Mammary epithelial cell (primary cell): ENCODE measurements around the gene VIPR1.

ENCODE experiments used
- EZH2 ChIP-seq: IDR thresholded peaks from 2 replicates; pipeline ENCODE4 v1.6.1; 2012; ENCODE audit warnings: low read length, inconsistent platforms, borderline replicate concordance
- TF ChIP-seq, protein P1 (sequence below), 2 donors: IDR thresholded peaks in 1 of 2; conservative IDR thresholded peaks in 1 of 2; 2 replicates each; pipeline ENCODE4 v1.5.1; 2011 to 2012; ENCODE audit warnings: inconsistent platforms in 2 of 2, low read length in 2 of 2, mild to moderate bottlenecking in 2 of 2, control low read depth in 1 of 2, low read depth in 1 of 2; ENCODE audit not compliant: insufficient read depth in 1 of 2; ENCODE audit errors: extremely low read depth in 1 of 2

DNA sequence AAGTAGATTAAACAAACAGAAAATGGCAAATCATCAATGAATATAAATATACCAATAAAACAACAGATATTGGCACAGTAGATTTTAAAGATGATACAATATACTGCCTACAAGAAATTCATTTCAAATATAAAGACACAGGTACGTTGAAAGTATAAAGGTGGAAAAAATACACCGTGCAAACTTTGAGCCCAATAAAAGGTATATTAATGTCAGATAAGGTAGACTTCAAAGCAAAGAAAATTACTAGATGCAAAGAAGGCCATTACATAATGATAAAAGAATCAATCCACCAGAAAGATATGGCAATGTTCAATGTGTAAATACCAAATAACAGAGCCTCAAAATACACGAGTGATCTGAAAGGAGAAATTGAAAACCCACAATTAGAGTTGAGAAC, 34.3 kb upstream of the VIPR1 start:
- TF ChIP-seq, protein P1, sequence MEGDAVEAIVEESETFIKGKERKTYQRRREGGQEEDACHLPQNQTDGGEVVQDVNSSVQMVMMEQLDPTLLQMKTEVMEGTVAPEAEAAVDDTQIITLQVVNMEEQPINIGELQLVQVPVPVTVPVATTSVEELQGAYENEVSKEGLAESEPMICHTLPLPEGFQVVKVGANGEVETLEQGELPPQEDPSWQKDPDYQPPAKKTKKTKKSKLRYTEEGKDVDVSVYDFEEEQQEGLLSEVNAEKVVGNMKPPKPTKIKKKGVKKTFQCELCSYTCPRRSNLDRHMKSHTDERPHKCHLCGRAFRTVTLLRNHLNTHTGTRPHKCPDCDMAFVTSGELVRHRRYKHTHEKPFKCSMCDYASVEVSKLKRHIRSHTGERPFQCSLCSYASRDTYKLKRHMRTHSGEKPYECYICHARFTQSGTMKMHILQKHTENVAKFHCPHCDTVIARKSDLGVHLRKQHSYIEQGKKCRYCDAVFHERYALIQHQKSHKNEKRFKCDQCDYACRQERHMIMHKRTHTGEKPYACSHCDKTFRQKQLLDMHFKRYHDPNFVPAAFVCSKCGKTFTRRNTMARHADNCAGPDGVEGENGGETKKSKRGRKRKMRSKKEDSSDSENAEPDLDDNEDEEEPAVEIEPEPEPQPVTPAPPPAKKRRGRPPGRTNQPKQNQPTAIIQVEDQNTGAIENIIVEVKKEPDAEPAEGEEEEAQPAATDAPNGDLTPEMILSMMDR (conservative IDR thresholded peaks at IDR 0.05 in 1 of 2, IDR thresholded peaks at IDR 0.05 in 1 of 2; ENCODE audit: extremely low read depth in 1 of 2, insufficient read depth in 1 of 2, low read depth in 1 of 2, low read length in 2 of 2): no peak
- no peak for TF ChIP-seq EZH2
